LNCAP (cell line): ENCODE results near the gene SPATC1L.

ENCODE experiments used
- TF ChIP-seq, protein P1 (sequence below): fragments of 450-650 bp; IDR thresholded peaks from 2 replicates; pipeline ENCODE4 v1.5.1; 2017; ENCODE audit warnings: mild to moderate bottlenecking

The SPATC1L gene

DNA sequence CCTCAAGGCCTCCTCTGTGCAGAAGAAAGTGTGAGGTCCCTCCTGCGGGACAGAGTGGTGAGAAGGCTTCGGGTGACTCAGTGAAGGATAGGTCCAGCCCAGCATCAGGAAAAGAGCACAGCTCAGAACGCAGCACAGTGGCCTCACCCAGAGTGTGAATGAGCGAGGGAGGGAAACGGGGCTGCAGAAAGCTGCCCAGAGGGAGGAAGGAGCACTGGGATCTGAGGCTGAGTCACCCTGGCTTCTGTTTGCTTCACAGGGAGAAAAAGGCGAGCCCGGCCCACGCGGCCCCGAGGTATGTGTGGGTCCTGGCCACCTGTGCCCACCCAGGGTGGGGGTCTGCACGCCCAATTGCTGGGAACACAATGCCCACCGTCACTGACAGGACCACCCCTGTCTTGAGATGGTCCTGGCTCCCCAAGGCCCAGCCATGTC lies 62.0 kb downstream of the SPATC1L start:
- TF ChIP-seq, protein P1, sequence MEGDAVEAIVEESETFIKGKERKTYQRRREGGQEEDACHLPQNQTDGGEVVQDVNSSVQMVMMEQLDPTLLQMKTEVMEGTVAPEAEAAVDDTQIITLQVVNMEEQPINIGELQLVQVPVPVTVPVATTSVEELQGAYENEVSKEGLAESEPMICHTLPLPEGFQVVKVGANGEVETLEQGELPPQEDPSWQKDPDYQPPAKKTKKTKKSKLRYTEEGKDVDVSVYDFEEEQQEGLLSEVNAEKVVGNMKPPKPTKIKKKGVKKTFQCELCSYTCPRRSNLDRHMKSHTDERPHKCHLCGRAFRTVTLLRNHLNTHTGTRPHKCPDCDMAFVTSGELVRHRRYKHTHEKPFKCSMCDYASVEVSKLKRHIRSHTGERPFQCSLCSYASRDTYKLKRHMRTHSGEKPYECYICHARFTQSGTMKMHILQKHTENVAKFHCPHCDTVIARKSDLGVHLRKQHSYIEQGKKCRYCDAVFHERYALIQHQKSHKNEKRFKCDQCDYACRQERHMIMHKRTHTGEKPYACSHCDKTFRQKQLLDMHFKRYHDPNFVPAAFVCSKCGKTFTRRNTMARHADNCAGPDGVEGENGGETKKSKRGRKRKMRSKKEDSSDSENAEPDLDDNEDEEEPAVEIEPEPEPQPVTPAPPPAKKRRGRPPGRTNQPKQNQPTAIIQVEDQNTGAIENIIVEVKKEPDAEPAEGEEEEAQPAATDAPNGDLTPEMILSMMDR: no peak

DNA sequence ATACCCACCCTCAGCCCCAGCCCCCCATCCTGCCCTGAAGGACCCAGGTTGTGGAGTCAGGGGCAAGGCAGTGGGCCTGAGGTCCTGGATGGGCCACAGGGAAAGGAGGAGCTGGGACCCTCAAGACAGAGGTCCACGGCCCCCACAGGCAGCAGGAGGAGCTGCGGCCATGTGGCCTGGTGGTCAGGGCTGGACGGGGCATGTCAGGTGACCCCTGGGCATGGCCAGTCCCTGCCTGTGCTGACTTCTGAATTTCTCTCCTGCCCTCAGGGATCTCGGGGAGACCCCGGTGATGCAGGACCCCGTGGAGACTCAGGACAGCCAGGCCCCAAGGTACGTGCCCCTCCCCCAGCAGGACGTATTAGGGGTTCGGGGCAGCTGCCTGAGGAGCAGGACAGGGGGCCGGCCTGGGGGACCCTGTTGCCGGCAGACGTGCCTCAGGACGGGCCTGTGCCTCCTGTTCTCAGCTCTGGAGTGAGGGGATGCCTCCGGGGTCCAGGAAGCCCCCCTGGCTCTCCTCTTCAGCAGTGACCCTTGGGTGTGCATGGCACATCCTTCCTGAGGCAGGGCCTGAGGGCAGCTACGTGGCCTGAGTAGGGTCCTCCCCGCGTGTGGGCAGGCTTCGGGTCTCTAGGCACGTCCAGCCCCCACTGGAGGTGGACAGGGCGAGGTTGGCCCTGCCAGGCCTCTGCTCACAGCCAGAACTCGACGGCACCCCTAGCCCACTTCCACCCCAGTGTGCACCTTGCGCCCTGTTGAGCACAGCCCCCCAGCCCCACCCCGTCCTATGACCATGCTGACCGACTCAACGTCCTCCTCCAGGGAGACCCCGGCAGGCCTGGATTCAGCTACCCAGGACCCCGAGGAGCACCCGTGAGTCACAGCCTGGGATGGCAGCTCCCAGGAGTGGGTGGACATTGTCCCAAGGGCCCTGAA lies 62.7 kb downstream of the SPATC1L start:
- TF ChIP-seq, protein P1: no peak

DNA sequence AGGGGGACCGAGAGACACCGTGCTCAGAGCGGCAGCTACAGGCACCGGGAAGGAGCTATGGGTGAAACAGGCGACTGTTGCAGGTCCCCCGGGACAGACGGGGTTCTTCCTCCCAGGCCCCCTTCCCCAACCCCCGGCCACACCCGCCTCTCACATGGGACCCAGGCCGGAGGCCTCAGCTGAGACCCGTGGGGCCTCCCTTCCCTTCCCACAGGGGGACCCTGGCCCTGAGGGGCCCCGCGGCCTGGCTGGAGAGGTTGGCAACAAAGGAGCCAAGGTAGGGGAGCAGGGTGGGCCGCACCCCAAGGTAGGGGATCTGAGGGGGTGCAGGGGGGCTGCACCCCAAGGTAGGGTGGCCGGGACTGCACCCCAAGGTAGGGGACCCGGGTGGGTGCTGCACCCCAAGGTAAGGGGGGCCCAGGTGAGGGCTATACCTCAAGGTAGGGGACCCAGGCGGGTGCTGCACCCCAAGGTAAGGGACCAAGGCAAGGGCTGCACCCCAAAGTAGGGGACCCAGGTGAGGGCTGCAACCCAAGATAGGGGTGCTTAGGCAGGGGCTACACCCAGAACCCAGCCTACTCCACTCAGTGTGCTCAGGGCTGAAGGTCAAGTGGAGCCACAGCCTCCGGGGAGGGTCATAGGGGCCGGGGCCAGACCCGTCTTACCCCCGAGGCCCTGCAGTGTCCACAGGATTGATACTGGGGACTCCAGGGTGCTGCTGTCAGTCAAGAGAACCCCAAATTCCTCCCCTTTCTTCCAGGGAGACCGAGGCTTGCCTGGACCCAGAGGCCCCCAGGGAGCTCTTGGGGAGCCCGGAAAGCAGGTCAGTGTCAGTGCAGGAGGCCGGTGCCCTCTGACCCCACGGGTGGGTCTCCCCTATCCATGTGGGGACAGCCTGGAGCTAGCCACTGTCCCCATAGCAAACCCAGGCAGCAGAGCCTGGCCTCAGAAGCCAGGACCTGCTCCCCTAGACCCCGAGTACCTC lies 63.7 kb downstream of the SPATC1L start:
- TF ChIP-seq, protein P1: no peak

DNA sequence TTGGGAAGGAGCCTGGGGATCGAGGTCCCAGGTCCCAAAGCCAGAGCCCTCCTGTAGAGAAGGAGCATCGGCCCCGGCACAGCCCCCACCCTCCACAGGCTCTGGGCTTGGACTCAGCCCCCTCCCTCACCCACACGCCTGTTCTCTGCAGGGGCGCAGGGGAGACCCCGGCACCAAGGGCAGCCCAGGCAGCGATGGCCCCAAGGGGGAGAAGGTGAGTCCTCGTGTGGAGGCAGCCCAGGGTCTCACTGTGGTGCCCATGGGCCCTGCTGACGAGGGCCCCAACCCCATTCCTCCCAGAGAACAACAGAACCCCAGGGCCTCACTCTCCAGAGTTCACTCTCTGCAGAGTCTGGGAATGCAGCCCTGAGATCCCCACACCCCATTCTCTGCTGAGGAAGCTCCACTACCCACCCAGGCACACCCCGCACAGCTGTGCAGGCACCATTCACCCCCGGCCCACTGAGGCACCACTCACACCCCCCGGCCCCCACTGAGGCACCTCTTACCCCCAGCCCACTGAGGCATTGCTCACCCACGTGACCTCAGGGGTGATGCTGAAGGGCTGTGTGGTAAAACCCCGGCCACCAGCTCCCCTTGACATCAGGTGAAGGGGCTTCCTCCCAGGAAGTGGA lies 64.5 kb downstream of the SPATC1L start:
- TF ChIP-seq, protein P1: no peak

DNA sequence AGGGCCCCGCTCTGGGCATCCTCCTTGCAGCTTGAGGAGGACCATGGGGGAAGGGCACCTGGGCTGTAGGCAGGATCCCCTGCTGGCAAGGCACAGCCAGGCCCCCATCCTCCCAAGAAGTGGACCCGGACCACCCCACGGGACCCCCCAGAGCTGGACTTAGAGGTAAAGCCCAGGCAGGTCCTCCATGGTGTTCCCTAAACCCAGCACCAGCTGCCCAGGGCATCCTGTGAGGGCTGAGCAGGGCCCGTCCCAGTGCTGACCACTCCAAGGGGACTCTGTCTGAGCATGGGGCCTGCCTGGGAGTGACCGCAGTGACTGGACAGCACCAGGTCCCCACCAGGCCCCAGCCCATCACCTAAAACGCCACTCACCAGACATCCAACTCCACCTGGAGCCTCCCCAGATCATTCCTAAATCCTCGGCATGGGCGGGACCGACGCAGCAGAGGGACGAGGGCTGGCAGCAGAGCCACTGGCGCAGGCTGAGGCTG lies 65.1 kb downstream of the SPATC1L start:
- TF ChIP-seq, protein P1: no peak

DNA sequence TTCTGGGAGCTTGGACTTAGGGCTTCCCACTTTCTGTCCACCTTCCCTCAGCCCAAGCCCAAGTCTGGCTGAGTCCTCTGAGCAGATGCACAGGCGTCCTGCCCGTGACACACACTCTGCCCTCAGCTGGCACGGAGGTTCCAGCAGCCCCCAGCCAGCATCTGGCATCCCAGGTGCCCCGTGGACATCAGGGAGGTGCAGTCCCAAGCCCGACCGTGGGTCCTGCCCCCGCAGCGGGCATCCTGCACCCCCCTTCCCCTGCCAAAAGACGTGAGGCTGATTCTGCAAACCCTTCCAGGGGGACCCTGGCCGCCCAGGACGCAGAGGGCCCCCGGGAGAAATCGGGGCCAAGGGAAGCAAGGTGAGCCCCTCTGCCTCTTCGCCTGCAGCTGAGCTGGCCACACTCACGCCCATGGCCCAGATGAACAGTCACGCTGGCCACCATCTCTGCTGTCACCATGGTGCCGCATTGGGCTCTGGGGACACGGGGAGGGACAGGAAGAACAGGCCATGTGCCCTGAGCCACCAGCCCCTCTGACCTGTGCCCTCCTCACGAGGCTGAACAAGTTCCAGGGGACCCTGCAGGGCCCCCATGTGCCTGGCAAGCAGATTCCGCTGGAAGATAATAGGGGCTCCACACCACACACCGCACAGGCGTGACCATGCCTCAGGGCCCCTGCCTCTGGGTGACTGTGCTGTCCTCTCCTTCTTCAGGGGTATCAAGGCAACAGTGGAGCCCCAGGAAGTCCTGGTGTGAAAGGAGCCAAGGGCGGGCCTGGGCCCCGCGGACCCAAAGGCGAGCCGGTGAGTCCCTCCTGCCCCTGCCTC lies 65.7 kb downstream of the SPATC1L start:
- TF ChIP-seq, protein P1: no peak
